ENCODE results near the gene HNRNPAB.

HNRNPAB gene

GRCh38 chr5:178204182-178204934 is at the start of gene HNRNPAB:
Gene HNRNPAB, plus strand, starts transcription at chr5:178204533. Its CDS starts 305 bp downstream, at chr5:178204838.
- DNase-seq = peak; percentile 97

GRCh38 chr5:178155065-178155464 is 49.3 kb upstream of the HNRNPAB start:
- no peak for DNase-seq

GRCh38 chr5:178160176-178160575 is 44.2 kb upstream of the HNRNPAB start:
- DNase-seq = no peak

- no peak for DNase-seq
Observed at GRCh38 chr5:178162481-178162880, 41.9 kb upstream of the HNRNPAB start.

GRCh38 chr5:178163772-178164735 is 40.3 kb upstream of the HNRNPAB start:
- DNase-seq = peak; percentile 89

GRCh38 chr5:178165581-178165980 is 38.8 kb upstream of the HNRNPAB start:
- DNase-seq = no peak

- no peak for DNase-seq
Observed at GRCh38 chr5:178170455-178170854, 33.9 kb upstream of the HNRNPAB start.

- DNase-seq = no peak
Observed at GRCh38 chr5:178174456-178174855, 29.9 kb upstream of the HNRNPAB start.

- no peak for DNase-seq
Observed at GRCh38 chr5:178176791-178177190, 27.5 kb upstream of the HNRNPAB start.

GRCh38 chr5:178177569-178177968 is 26.8 kb upstream of the HNRNPAB start:
- no peak for DNase-seq

- DNase-seq = no peak
Observed at GRCh38 chr5:178180141-178180863, 24.0 kb upstream of the HNRNPAB start.

- no peak for DNase-seq
Observed at GRCh38 chr5:178182158-178182876, 22.0 kb upstream of the HNRNPAB start.

- DNase-seq = no peak
Observed at GRCh38 chr5:178186427-178186826, 17.9 kb upstream of the HNRNPAB start.

GRCh38 chr5:178187014-178187413 is 17.3 kb upstream of the HNRNPAB start, which contains the start of gene GMCL2:
Gene GMCL2, minus strand, starts transcription at chr5:178187371. Its CDS starts 72 bp downstream, at chr5:178187299.
- DNase-seq = no peak

- DNase-seq = no peak
Observed at GRCh38 chr5:178189433-178189832, 14.9 kb upstream of the HNRNPAB start.

GRCh38 chr5:178191661-178192060 is 12.7 kb upstream of the HNRNPAB start:
- no peak for DNase-seq

GRCh38 chr5:178192244-178192643 is 12.1 kb upstream of the HNRNPAB start:
- DNase-seq = no peak

- no peak for DNase-seq
Observed at GRCh38 chr5:178192787-178193186, 11.5 kb upstream of the HNRNPAB start.

- DNase-seq = no peak
Observed at GRCh38 chr5:178193251-178193809, 11.0 kb upstream of the HNRNPAB start.

- DNase-seq = no peak
Observed at GRCh38 chr5:178194026-178194425, 10.3 kb upstream of the HNRNPAB start.

- no peak for DNase-seq
Observed at GRCh38 chr5:178196281-178196812, 8.0 kb upstream of the HNRNPAB start.

GRCh38 chr5:178196986-178197385 is 7.3 kb upstream of the HNRNPAB start:
- DNase-seq = no peak
